ENCODE results near the gene ZNF14. TPM values are rescaled to one million over a fixed set of nuclear protein-coding genes. Genes with fewer than 3 reads are reported as not detected.

Gene ZNF14
- total and polyA plus RNA-seq, 10 of the 15 experiments (the other 5 are each of a cell fraction or from before 2014, with no cell fraction given) = 2.5 to 7.2 (median 4.6) TPM

DNA sequence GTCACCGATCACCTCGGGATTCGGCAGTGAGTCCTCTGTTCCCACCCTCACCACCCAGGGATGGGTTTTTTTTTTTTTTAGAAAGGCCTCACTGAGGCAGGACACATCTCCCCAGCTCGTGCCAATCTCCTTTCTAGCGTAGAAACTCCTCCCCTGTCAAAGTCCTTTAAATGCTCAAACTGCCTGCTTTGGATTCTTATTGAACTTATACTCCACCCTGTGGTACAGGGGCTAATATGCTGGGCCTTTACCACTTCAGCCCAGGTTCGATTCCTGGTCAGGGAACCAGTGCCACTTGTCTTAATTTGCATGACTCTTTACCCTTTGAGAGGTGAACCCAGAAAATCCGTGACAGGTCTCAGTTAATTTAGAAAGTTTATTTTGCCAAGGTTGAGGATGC is 8.3 kb upstream of the ZNF14 start:
- CTCF ChIA-PET = no interaction called here
- no peak for ATAC-seq
- 29% methylated on average over 7 of the region's 7 CpGs for WGBS (ENCODE audit: insufficient coverage, insufficient replicate concordance, low lambda C conversion rate, missing lambda C conversion rate)

More for the DNA sequence above, 8.3 kb upstream of the ZNF14 start:
- H3K4me3 ChIP-seq = no peak overlapping the region
- intact Hi-C loops (cut with micrococcal nuclease; ENCODE audit: unreplicated experiment) = no loop called here
- ChIA-PET POLR2A (interaction anchor here (0.6 kb wide), 1 partner anchor 27 kb away, joined by 3 read pairs; no protein-coding TSS in a partner anchor), RAD21 (ENCODE audit: unreplicated experiment) (no interaction called here), SMC1A (ENCODE audit: uncharacterized antibody, unreplicated experiment) (no interaction called here)
- BruUV-seq (replicated peaks) = no TSS peak
- no peak for DNase-seq (ENCODE audit: low read depth, low spot score)
- H2AFZ ChIP-seq (ENCODE audit: control insufficient read depth, low read depth, low read length) = no peak overlapping the region
- no peaks in the 10 kb centered on the region for H3K27me3 ChIP-seq (replicated peaks in 1 of 2; ENCODE audit: control insufficient read depth in 2 of 2, insufficient read depth in 2 of 2, low read length in 1 of 2)
- no peaks in the 10 kb centered on the region for H4K20me1 ChIP-seq (ENCODE audit: control insufficient read depth, insufficient read depth)
- H3K36me3 ChIP-seq (ENCODE audit: control insufficient read depth in 2 of 2, insufficient read depth in 2 of 2, low read length in 1 of 2) = no peaks in the 10 kb centered on the region
- no peak for FAIRE-seq
- in situ Hi-C loops (cut with MboI) = no loop called here
- H3K27ac ChIP-seq (ENCODE audit: control insufficient read depth, insufficient read depth) = no peak overlapping the region
- TF ChIP-seq IKZF1 (conservative IDR thresholded peaks at IDR 0.05) (no peak), NFXL1 (IDR thresholded peaks at IDR 0.05; ENCODE audit: borderline replicate concordance) (no peak), BRCA1 (IDR thresholded peaks at IDR 0.05; ENCODE audit: low read depth, low read length) (no peak), IKZF2 (IDR thresholded peaks at IDR 0.05) (no peak), HDGF (IDR thresholded peaks at IDR 0.05) (no peak), NRF1 (conservative IDR thresholded peaks at IDR 0.05; ENCODE audit: low read depth, low read length) (no peak), PAX5 (IDR thresholded peaks at IDR 0.05; ENCODE audit: borderline replicate concordance, low read depth, low read length) (no peak), STAT3 (IDR thresholded peaks at IDR 0.05; ENCODE audit: low read depth, low read length) (no peak), SUPT20H (IDR thresholded peaks at IDR 0.05; ENCODE audit: borderline replicate concordance, control insufficient read depth, low read depth, low read length) (no peak), SMC3 (IDR thresholded peaks at IDR 0.05; ENCODE audit: borderline replicate concordance, low read length) (no peak), RAD51 (IDR thresholded peaks at IDR 0.05) (no peak), TAF1 (IDR thresholded peaks at IDR 0.05; ENCODE audit: borderline replicate concordance, low read depth, low read length) (no peak), YY1 (IDR thresholded peaks at IDR 0.05; ENCODE audit: low read depth, low read length) (no peak), EP300 (IDR thresholded peaks at IDR 0.05; ENCODE audit: borderline replicate concordance in 1 of 2, control insufficient read depth in 1 of 2, low read depth in 2 of 2, low read length in 2 of 2) (no peak), SRF (IDR thresholded peaks at IDR 0.05; ENCODE audit: low read depth in 2 of 2, low read length in 2 of 2) (no peak), TARDBP (IDR thresholded peaks at IDR 0.05; ENCODE audit: borderline replicate concordance) (no peak), KLF5 (IDR thresholded peaks at IDR 0.05; ENCODE audit: partially characterized antibody) (no peak), SREBF2 (IDR thresholded peaks at IDR 0.05; ENCODE audit: low read length) (no peak)
- TF ChIP-seq, protein P1, sequence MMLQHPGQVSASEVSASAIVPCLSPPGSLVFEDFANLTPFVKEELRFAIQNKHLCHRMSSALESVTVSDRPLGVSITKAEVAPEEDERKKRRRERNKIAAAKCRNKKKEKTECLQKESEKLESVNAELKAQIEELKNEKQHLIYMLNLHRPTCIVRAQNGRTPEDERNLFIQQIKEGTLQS (IDR thresholded peaks at IDR 0.05; ENCODE audit: borderline replicate concordance, extremely low read depth, low read depth, low read length) = no peak
- TF ChIP-seq, protein P2, sequence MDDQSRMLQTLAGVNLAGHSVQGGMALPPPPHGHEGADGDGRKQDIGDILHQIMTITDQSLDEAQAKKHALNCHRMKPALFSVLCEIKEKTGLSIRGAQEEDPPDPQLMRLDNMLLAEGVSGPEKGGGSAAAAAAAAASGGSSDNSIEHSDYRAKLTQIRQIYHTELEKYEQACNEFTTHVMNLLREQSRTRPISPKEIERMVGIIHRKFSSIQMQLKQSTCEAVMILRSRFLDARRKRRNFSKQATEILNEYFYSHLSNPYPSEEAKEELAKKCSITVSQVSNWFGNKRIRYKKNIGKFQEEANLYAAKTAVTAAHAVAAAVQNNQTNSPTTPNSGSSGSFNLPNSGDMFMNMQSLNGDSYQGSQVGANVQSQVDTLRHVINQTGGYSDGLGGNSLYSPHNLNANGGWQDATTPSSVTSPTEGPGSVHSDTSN (IDR thresholded peaks at IDR 0.05; ENCODE audit: insufficient replicate concordance, low read depth, low read length) = no peak
- H3K79me2 ChIP-seq (ENCODE audit: control insufficient read depth, insufficient read depth, low read length) = no peaks in the 10 kb centered on the region
- no peaks in the 10 kb centered on the region; the same call in 2 of the 3 replicates for H3K9me3 ChIP-seq (replicated peaks; ENCODE audit: control insufficient read depth, insufficient read depth, low read length)
- H3K9ac ChIP-seq (ENCODE audit: control insufficient read depth, insufficient read depth, low read length) = no peak overlapping the region
- H3K4me1 ChIP-seq (ENCODE audit: control insufficient read depth, insufficient read depth, low read length) = no peaks in the 10 kb centered on the region
- H3K4me2 ChIP-seq (ENCODE audit: control insufficient read depth, insufficient read depth) = no peak overlapping the region

Data from GM12878 (cell line).